GM12892 (cell line): Measurements from ENCODE around the gene MVB12A.

ENCODE experiments used
- DNase-seq: peaks from one replicate; pipeline ENCODE4 v3.0.0; 2011; ENCODE audit not compliant: insufficient read length
- FAIRE-seq: peaks from 2 replicates; lab custom pipeline; 2011; peaks lifted over from hg19 to GRCh38; lab: Jason Lieb, UNC
- POLR2A ChIP-seq: IDR thresholded peaks from 2 replicates; pipeline ENCODE4 v1.6.1; 2011; ENCODE audit warnings: low read depth, low read length, control low read depth
- POLR2AphosphoS5 ChIP-seq: IDR thresholded peaks from 2 replicates; pipeline ENCODE4 v1.6.1; 2011; ENCODE audit warnings: low read depth, low read length, control low read depth
- TAF1 ChIP-seq: IDR thresholded peaks from 2 replicates; pipeline ENCODE4 v1.6.1; 2011; ENCODE audit warnings: low read depth, mild to moderate bottlenecking, control low read depth, low read length, borderline replicate concordance

The MVB12A gene

DNA sequence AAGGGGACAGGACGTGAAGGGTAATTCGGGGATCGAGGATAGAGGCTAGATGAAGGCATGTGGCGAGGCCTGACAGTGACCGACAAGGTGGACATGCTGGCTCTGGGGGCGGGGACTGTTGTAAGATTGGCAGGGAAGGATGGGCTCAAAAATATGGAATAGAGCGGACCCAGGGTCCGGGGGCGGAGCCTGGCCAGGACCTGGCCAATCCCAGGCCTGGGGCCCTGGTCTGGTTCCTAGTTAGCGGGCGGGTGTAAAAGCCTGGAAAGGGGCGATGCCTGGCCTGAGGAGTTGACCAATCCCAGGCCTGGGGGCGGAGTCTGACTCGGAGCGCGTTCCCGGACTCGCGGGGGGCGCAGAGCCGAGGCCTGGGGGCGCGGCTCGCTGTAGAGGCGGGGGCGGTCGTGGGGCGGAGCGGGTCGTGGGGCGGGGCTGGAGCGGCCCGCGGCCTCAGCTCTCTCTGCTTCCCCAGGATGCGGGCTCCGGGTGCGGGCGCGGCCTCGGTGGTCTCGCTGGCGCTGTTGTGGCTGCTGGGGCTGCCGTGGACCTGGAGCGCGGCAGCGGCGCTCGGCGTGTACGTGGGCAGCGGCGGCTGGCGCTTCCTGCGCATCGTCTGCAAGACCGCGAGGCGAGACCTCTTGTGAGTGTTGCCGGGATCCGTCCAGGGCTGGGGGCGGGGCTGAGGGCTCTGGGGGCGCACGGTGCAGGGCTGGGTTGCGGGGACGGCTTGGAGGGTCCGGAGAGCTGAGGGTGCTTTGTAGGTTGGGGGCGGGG is 50.4 kb downstream of the MVB12A start, which contains the start of gene SLC27A1:
TSS of gene SLC27A1 (plus strand) at position 457 of the 774 bp plus-strand sequence. CDS start at position 474, 17 bp downstream.
- FAIRE-seq: peak; percentile 92
- TF ChIP-seq POLR2AphosphoS5 (no peak), POLR2A (no peak; the same call in 1 of the 2 replicates), TAF1 (no peak)

DNA sequence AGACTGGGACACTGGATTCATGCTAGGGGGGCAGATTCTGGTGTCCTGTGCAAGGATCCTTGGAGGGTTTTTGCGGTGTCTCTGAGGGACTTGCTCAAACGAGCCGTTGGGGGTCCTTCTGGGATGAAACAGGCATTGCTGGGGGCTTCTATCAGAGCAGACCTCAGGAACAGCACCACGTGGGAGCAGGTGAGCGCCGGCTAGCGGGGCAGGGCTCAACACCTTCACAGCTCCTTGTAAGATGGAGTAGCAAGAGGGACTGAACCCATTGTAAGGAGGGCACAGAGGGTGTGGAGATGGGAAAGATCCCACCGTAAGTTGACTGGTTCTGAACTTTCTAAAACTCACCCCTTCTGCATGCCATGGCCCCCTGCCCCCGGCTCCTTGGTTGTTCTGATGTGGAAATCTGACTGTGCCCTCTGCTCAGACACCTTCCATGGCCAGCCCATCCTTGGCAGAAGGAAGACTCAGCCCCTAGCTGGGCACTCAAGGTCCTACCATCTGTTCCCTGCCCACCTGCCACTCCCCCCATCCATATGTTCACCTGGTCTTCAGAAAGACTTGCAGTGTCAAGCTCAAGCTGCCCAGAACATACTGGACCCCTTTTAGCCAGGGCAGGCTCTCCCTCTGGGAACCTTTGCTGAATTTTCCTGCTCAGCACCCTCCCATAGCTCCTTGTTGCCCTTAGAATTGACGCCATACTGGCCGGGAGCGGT is 51.7 kb downstream of the MVB12A start:
- DNase-seq (no peak), FAIRE-seq (no peak)
- TF ChIP-seq POLR2AphosphoS5 (no peak), POLR2A (no peak), TAF1 (no peak)

More for the DNA sequence above, 50.4 kb downstream of the MVB12A start, which contains the start of gene SLC27A1:
- DNase-seq: peak; percentile 85

DNA sequence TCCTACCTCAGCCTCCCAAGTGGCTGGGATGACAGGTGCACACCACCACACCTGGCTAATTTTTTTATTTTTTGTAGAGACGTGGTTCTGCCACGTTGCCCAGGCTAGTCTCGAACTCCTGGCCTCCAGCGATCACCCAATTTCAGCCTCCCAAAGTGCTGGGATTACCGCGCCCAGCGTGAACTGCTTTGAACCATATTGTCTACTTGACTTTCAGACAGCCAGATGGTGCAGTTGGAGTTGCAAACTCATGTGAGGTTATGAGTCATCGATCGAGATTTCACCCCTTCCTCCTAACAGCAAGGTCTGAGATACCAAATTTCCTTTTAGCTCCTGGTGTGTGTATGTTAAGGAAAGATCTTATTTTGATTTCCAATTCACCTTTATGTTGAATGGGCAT is 53.2 kb downstream of the MVB12A start:
- TF ChIP-seq POLR2A (no peak), TAF1 (no peak), POLR2AphosphoS5 (no peak)
- DNase-seq (no peak), FAIRE-seq (no peak)
